Activated CD4-positive, alpha-beta T cell treated with anti-CD3 and anti-CD28 coated beads, Interleukin-2, amount 50 U/mL, for 24 hours (primary cell): ENCODE results near the gene STXBP6.

Experiments
- DNase-seq, 2 donors: peaks; one replicate each; pipeline ENCODE4 v3.0.0-alpha.2; 2020; ENCODE audit warnings: low read depth in 1 of 2, low spot score in 1 of 2

Gene STXBP6

GRCh38 chr14:25052921-25053320 is 3.0 kb upstream of the STXBP6 start:
- DNase-seq: no peak

- DNase-seq: no peak
Measured at GRCh38 chr14:25052385-25052784, 2.4 kb upstream of the STXBP6 start.

DNA sequence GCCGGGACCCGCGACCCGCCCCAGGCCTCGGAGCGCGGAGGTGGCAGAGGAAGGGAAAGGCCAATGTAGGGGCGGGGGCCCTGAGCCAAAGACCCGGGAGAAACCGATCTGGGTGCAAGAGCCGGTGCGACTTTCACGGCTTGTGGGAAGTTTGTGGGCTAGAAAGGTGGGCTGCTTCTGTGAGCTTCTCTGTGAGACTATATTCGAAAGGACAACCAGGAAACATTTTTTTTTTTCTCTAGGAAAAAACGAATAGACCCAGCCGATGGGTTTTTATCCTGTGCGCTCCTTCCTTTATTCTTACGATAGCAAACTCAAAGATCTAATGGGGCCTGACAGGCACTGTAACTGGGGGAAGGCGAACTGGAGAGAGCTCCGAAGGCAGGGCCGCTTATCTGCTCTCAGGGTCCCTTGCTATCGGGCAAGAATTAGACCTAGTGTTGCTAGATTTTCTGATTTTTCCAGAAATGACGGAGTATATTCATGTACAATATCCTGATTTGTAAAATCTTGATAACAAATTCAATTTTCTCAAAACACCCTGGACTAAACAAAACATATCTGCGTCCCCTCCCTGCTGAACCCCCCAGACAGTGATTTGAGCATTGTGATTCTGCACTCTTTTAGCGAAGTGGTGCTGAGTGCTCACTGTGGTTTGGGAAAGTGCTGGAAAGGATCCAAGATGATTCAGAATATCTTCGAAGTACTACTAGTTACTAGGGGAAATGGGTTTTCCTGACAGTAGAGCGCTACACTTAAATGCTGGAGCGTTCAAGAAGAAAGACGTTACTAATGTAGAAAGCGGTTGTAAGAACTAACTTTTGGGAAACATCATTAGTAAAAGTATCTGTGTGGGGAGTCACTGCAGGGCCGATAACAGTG is 563 bp upstream of the STXBP6 start:
- no peak for DNase-seq

DNA sequence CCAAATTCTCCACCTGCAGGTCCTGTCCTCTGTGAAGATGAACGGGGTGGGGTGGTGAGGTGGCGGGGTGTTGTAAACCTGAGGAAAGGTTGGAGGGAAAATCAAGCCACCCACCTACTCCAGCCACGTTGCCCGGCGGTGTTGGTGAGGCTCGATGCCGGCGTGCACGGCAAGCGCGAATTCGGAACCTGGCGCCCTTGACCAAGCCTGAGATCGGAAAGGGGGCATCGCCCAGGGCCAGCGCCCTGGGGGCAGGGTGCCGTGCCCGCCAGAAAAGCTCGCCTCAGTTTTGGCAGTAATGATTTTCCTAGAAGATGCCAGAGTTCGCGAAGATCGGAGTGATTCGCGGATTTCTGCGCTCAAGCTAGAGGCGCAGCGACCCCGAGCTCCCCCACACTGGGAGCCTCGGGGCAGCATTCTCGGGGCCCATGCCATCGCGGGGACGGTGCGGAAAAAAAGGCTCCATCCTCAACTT is 817 bp downstream of the STXBP6 start:
- no peak for DNase-seq

DNA sequence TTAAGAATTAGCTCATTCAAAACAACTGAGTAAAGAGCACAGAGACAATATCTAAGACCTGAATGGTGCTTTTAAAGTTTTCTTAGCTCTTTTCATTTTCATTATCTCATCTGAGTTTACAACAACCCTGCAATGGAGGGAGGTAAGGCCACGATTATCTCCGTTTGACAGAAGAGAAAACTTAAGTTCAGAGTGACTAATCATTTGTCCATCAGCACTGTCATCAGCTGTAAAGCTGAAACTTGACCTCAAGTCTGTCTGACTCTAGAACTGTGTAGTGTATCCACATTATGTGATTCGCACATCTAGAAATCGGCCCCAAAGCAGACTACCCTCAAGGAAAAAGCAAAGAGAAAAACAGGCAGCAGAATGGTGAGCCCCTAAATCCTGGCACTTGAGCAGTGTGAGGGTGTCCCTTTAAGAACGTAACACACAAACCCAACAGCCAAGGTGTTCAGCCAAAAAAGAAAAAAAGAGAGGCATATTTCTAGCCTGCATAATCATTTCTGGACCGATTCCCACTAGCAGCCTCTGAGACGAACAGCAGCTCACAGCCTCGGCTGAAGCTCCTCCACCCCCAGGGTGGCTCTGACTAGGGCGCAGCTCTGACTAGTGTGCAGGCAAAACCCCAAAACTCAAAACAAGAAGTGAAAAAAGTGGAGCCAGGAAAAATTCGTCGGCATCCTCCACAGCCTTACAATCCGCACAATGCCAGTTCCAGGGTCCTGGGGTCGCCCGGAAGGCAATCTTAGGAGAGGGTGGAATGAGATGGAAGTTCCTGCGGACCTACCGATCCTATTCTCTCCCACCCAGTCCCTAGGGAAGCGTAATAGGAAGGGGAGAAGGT is 1.6 kb downstream of the STXBP6 start:
- no peak for DNase-seq

DNA sequence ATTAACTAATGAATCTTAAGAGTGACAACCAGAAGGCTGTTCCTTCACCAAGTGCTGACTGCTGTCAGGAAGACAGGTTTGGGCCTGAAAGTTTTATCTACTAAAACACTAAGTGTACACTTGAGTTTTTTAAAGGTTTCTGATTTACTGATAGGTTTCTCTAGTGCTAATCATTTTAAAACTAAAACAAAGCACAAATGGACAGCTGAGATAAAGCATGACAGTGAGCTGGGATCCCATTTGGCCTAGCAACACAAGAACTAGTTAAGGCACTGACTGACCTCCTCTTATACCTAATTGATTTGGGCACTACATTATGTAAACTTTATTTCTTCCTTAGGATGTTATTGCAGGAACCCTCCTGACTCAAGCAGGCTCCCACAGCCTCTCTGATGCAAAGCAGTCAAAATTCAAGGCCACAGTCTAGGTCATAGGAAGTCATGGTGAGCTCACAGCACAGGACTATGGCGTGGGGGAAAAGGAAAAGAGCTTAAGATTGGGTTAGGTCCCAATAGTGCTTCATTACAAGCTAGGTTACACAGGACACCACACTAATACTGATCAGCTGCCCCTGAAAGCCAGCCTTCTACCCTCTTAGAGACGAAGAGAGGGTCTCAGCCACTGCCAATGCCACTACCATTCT is 3.5 kb downstream of the STXBP6 start:
- DNase-seq: no peak

- no peak for DNase-seq
Measured at GRCh38 chr14:25044106-25044698, 5.7 kb downstream of the STXBP6 start.

DNA sequence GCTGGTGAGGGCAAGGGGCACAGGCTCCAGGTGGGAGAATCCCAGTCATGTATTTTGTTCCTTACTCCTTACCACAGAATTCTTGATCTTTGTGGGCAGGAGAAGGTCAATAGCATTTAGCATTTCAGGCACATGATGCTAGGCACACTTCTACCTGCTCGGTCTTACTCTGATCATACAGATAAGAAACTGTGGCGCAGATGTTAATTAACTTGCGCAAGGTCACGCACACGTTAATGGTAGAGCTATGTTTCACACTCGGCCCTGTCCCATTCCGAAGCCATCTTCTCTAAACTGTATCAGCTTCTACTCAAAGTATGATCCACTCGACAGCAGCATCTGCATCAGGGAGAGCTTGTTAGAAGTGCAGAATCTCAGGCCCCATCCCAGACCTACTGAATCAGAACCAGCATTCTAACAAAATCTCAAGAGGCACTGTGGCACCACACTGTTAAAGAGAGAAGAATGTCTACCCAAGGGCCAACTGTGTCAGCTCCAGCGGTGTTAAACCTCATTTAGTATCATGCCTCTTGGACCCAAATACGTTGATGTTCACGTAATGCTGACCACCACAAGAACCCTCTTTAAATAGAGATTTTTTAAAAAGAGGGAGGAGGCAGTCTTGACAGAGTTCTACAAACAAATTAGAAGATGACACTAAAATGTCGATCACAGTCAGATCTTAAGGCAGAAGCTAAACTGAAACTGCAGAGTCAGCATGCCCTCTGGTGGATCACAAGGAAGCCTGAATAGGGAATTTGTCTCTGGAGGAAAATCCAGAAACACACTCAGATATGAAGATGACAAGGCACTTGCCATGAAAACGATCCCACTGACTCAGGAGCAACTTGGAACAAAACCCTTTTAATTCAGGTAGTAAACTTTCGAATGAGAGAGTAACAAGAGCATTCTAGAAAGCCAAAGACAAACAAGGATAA is 7.3 kb downstream of the STXBP6 start:
- DNase-seq: no peak

DNA sequence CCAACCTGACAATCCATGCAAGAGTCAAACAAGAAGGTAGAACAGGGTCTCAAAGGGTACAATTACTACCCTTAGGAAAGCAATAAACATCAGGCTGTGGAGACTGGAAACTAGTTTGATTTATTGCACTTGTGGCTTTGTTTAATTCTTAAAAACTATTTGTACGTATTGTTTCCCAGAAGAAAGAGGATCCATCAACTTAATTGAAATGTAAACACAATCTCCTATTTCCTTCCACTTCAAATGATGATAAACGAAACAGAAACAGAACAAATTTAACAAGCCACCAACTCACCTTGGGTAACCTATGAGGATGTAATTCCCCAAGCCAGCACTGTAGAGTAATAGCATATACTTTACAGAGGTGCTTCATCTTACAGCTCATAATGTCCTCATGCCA is 8.0 kb downstream of the STXBP6 start:
- no peak for DNase-seq

GRCh38 chr14:25041484-25041883 is 8.5 kb downstream of the STXBP6 start:
- DNase-seq: no peak

GRCh38 chr14:25039933-25040332 is 10.0 kb downstream of the STXBP6 start:
- no peak for DNase-seq

- DNase-seq: no peak
Measured at GRCh38 chr14:25038044-25038668, 11.8 kb downstream of the STXBP6 start.

GRCh38 chr14:25037032-25037431 is 12.9 kb downstream of the STXBP6 start:
- DNase-seq: no peak

GRCh38 chr14:25034803-25035681 is 14.9 kb downstream of the STXBP6 start:
- DNase-seq: no peak

DNA sequence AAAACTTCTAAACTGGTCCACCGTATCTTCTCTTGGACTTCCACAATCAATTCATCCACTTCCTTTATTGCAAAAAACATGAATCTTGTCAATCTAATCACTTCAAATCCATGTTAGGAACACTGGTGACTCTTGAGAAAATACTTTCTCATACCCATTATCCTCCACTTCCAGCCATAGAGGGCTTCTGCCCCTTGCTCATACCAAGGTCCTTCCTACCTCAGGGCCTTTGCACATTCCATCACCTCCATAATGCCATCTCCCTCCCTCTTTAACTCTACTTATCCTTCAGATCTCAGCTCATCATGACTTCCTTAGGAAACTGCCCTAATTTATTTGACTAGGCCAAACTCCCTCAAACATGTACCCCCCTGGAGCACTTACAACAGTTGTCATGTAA is 16.6 kb downstream of the STXBP6 start:
- no peak for DNase-seq

DNA sequence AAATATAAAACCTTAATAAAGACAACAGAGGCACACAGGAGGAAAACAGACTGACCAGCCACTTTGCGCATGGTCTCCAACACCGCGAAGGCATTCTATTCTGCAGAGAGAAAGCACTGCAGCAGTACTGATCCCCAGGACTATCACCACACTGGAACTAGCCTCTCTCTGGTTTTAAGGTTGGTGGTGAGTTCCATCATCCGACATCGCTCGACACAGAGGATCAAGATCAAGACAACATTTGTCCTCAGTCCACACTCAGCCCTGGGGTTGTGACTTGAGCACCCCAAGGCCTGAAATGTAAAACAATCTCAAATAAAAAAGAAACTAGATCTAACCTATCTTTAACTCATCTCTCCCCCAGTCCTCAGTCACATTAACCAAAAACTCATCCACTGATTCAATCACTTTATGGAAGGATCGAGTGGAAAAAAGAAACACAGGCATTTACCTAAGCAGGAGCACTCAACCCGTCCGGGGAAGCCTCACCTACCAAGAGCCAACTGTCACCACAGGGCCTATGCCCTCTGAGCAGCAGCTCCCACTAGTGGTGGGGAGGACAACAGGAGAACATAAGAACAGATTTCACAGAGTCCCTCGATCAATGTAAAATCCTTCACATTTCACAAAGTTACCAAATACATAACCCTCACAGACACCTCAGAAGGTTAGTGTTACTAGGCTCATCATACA is 17.7 kb downstream of the STXBP6 start:
- no peak for DNase-seq

DNA sequence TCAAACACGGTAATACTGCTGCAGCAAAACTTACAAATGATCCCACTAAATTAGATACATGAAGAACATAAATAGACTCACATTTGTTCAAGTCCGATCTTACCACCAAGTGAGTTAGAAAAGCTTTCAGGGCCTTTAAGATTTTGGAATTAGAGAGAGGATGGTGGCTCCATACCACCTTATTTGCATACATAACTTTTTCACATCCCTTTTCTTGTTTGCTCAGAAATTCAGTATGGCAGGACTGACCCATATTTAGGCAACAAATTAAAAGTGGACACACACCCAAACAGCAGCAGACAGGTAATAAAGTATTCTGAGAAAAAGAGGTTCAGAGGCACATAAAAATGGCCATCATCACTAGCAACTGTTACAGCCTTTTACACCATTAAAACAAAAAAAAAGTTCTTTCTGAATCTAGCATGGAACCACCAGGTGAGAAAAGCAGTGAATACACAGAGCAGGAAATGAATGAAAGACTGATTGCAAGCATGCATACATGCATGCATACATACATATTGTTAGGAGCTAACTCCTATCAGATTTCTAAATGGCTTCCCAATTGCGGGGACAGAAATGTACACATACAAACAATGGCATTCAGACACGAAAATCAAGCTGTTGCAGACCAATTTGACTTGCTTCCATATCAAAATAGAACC is 23.3 kb downstream of the STXBP6 start:
- DNase-seq: no peak

DNA sequence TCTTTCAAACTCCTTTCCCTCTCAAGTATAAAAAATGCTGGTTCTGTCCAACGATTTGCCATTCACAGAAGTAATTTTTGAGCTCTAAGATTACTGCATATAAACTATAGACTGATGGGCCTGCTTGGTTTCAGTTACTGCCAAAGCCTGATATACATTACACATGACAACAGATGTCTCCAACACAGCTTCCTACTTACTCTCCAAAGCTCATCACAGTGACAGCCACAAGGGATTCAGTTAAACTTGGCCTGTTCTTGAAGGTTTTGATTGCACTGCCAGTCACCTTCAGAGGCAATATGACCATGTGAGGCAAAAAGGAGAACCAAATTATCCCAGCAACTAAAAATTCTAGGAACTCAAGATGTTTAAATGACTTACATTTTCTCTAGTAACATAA is 30.1 kb downstream of the STXBP6 start:
- DNase-seq: no peak
